Neural cell (in vitro differentiated cells): Measurements from ENCODE around the gene TEX261.

Source experiments
- EP300 ChIP-seq: fragments of 450-650 bp; conservative IDR thresholded peaks from 2 replicates; pipeline ENCODE4 v1.6.1; 2014; ENCODE audit warnings: antibody characterized with exemption, mild to moderate bottlenecking, moderate library complexity; ENCODE audit not compliant: poor library complexity, severe bottlenecking
- EZH2 ChIP-seq: fragments of 200-600, 300-800 bp; shearing (Covaris generic), sonication (generic); IDR thresholded peaks from 2 replicates; pipeline ENCODE4 v1.6.1; 2014; ENCODE audit warnings: antibody characterized with exemption, low read length, borderline replicate concordance, mild to moderate bottlenecking; ENCODE audit not compliant: insufficient read depth, poor library complexity, severe bottlenecking
- MXI1 ChIP-seq: fragments of 450-650 bp; conservative IDR thresholded peaks from 2 replicates; pipeline ENCODE4 v1.6.1; 2014; ENCODE audit warnings: antibody characterized with exemption, mild to moderate bottlenecking; ENCODE audit not compliant: poor library complexity, severe bottlenecking
- POLR2AphosphoS5 ChIP-seq: IDR thresholded peaks from 2 replicates; pipeline ENCODE4 v1.6.1; 2012
- RAD21 ChIP-seq: fragments of 450-650 bp; conservative IDR thresholded peaks from 2 replicates; pipeline ENCODE4 v1.6.1; 2014; ENCODE audit warnings: antibody characterized with exemption, mild to moderate bottlenecking, moderate library complexity
- SMC3 ChIP-seq: fragments of 450-650 bp; conservative IDR thresholded peaks from 2 replicates; pipeline ENCODE4 v1.6.1; 2014; ENCODE audit warnings: antibody characterized with exemption, mild to moderate bottlenecking, moderate library complexity; ENCODE audit not compliant: poor library complexity
- TAF1 ChIP-seq: IDR thresholded peaks from 2 replicates; pipeline ENCODE4 v1.6.1; 2012; ENCODE audit warnings: low read depth
- TF ChIP-seq, protein P1 (sequence below): fragments of 450-650 bp; IDR thresholded peaks from 2 replicates; pipeline ENCODE4 v1.5.1; 2014; ENCODE audit warnings: antibody characterized with exemption, mild to moderate bottlenecking, moderate library complexity; ENCODE audit not compliant: poor library complexity, severe bottlenecking
- TF ChIP-seq, protein P2 (sequence below): IDR thresholded peaks from 2 replicates; pipeline ENCODE4 v1.6.1; 2012; ENCODE audit warnings: borderline replicate concordance

DNA sequence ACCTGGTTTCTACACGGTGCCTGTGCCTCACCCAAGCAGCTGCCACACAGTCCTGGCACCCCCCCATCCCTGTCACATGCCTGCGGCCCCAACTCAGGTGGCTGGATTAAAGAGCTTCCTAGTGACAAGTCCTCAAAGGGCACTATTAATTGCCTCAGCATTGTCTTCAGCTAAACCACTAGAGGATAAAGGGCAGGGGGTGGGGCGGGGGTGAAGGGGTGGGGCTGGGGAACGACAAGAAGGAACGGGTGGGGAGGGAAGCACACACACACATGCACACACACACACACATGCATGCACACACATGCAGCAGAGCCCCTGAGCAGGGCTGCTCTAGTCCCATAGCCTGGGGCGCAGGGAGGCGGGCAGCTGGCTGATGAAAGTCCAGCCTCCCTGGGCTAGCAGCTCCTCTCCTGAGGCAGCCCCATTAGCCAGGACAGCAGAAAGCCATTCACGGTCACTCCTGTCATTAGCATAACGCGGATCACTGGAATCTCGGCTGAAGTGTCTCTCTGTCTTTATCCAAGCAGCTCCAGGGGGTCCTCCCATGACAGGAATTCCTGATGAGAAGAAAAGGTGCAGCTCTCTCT, 7.4 kb upstream of the TEX261 start:
- TF ChIP-seq, protein P1, sequence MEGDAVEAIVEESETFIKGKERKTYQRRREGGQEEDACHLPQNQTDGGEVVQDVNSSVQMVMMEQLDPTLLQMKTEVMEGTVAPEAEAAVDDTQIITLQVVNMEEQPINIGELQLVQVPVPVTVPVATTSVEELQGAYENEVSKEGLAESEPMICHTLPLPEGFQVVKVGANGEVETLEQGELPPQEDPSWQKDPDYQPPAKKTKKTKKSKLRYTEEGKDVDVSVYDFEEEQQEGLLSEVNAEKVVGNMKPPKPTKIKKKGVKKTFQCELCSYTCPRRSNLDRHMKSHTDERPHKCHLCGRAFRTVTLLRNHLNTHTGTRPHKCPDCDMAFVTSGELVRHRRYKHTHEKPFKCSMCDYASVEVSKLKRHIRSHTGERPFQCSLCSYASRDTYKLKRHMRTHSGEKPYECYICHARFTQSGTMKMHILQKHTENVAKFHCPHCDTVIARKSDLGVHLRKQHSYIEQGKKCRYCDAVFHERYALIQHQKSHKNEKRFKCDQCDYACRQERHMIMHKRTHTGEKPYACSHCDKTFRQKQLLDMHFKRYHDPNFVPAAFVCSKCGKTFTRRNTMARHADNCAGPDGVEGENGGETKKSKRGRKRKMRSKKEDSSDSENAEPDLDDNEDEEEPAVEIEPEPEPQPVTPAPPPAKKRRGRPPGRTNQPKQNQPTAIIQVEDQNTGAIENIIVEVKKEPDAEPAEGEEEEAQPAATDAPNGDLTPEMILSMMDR = no peak
- no peak for TF ChIP-seq POLR2AphosphoS5
- TF ChIP-seq EP300 = peak; percentile 39
- TF ChIP-seq TAF1 = no peak
- TF ChIP-seq MXI1 = no peak
- no peak for TF ChIP-seq RAD21
- TF ChIP-seq, protein P2, sequence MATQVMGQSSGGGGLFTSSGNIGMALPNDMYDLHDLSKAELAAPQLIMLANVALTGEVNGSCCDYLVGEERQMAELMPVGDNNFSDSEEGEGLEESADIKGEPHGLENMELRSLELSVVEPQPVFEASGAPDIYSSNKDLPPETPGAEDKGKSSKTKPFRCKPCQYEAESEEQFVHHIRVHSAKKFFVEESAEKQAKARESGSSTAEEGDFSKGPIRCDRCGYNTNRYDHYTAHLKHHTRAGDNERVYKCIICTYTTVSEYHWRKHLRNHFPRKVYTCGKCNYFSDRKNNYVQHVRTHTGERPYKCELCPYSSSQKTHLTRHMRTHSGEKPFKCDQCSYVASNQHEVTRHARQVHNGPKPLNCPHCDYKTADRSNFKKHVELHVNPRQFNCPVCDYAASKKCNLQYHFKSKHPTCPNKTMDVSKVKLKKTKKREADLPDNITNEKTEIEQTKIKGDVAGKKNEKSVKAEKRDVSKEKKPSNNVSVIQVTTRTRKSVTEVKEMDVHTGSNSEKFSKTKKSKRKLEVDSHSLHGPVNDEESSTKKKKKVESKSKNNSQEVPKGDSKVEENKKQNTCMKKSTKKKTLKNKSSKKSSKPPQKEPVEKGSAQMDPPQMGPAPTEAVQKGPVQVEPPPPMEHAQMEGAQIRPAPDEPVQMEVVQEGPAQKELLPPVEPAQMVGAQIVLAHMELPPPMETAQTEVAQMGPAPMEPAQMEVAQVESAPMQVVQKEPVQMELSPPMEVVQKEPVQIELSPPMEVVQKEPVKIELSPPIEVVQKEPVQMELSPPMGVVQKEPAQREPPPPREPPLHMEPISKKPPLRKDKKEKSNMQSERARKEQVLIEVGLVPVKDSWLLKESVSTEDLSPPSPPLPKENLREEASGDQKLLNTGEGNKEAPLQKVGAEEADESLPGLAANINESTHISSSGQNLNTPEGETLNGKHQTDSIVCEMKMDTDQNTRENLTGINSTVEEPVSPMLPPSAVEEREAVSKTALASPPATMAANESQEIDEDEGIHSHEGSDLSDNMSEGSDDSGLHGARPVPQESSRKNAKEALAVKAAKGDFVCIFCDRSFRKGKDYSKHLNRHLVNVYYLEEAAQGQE = peak; percentile 55
- TF ChIP-seq EZH2 = no peak
- TF ChIP-seq SMC3 = no peak
